Adrenal gland (tissue), 5 donors: ENCODE data around the gene ZNF688.

Experiments
- CTCF ChIP-seq, 6 experiments: fragments of 450-650 bp in 4 of 6; fragments of 200-600 bp in 2 of 6; sonication (generic) in 1 of 6; IDR thresholded peaks; 1 replicate in 5 of 6; 2 replicates in 1 of 6; pipeline versions ENCODE4 v1.5.1 to v1.8.0; 2016 to 2021; ENCODE audit warnings: antibody characterized with exemption in 6 of 6, mild to moderate bottlenecking in 2 of 6, moderate library complexity in 1 of 6
- POLR2A ChIP-seq, 2 donors: fragments of 450-650 bp; IDR thresholded peaks; one replicate each; pipeline ENCODE4 v1.6.1; 2017; ENCODE audit warnings: antibody characterized with exemption in 2 of 2, mild to moderate bottlenecking in 2 of 2, moderate library complexity in 1 of 2
- donor health status: DM: no; HTN: no; CAD: no.

DNA sequence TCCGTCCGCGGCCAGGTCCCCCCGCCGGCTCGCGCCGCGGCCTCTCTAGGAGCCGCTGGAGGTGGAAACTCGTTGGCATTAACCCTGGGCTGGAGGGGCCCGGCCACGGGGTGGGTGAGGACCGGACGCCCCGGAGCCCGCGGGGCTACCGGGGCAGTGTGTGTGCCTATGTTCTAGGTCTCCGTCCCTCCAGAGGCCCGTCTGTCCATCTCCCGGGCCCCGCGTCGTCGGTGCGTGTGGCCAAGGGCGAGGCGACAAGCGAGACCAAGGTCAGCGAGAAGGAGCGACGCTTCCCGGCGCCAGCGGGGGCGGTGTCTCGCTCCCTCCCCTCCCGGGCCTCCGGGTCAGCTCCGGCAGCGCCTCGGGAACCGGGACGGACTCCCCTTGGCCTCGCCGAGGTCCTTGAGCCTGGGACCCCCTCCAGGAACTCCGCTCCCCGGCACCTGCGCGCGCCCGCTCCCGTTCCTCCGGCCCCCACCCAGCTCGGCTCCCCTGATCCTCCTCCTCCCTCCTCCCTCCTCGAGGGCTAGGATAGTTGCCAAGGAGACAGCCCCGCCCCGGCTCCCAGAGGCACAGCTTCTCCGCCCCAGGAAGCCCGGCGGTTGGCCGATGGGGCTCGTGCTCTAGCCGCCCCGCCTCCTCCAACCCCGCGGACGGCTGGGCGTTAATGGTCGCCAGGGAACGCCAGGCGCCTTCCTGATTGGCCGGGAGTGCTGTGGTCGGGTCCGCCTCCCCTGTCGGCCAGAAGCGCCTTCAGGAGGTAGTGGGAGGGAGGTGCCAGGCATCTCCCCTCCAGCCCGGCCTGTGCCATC is 44.5 kb downstream of the ZNF688 start:
- peak in 5 of 6 experiments; percentile 14 to 53 (median 45) for TF ChIP-seq CTCF (IDR thresholded peaks at IDR 0.05)
- peak; percentile 42 to 71 for TF ChIP-seq POLR2A (IDR thresholded peaks at IDR 0.05)
